NCI-H2227 treated with DMSO at 0.1 percent for 48 hours (cell line): ENCODE measurements around the gene NUTF2.

Experiments used
- DNase-seq: peaks from one replicate; lab custom pipeline; 2025; lab: John Stamatoyannopoulos, UW

NUTF2 gene

DNA sequence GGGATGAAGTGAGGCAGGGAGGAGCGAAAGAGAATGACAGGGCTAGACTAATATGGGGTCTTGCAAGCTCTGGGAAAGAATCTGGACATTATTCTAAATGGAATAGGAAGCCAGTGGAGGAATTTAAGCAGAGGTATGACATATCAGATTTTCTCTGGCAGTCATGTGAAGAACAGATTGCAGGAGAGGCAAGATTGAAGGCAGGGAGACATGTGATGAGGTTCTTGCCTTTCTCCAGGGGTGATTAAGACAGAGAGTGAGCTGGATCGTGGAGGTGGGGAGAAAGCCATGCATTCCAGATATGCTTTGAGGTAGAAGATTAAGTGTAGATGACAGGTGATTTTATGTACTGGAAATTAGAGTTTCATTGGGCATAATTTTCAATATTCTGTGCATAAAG is 8.9 kb upstream of the NUTF2 start:
- DNase-seq, result no peak

DNA sequence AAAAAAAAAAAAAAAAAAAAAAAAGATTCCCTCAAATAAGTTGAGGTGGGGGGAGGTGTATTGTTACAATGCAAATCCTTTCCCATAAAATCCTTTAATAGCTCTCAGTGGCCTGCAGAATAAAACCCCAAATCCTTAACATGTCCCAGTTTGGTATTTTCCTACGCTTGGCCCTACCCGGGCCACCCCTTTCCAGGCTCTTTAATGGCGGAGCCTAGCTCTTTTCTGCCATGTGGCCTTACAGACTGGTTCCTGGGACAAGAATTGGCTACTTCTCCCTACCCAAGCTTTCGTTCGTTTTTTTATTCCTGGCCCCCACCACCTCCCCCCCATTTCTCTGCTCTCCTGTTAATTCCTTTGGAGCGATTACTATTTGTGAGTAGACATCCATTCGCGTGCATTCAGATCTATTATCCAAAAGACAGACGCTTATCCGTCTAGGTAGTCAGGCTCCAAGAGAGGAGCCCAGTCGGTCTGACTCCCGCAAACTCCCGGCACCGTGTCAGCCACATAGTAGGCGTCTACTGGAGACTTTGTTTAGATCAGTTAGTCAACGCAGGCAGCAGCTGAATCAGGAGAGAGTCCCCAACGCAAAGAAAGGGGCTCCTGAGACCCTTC is 5.4 kb upstream of the NUTF2 start:
- DNase-seq, result no peak

DNA sequence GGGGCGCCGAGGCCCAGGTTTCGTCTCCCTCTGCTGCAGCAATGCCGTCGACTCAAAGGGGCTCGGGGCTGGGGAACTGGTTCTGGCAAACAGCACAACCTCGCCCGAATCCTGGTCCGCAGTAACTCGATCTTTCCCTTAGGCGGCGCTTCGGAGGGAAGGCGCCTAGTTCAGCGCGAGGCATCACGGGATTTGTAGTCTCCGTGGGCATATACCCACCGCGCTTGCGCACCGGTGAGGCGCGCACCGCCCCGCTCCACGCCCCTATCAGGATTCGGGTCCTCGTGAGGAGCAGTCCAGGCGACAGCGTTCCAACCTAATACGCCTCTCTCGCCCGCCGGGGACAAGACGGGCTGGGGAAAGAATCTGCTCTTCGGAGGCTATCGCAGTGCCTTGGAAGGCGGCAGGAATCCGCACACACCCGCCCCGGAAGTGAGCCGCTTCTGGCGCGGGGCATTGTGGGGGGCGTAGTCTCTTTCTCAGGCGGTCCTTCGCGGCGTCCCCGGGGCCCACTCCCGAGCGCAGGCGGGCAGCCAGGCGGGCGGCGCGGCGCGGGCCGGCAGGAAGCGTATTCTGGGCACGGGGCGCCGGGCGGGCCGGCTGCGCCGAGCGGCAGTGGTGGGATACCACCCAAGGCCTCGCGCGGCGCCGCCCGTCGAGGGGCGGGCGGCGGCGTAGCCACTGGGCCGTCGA is 4.8 kb upstream of the NUTF2 start, which contains the start of gene THAP11:
TSS of gene THAP11 (plus strand) at position 505 of the 693 bp plus-strand sequence. CDS start 235 bp downstream, outside the sequence.
- peak; percentile 88 for DNase-seq

DNA sequence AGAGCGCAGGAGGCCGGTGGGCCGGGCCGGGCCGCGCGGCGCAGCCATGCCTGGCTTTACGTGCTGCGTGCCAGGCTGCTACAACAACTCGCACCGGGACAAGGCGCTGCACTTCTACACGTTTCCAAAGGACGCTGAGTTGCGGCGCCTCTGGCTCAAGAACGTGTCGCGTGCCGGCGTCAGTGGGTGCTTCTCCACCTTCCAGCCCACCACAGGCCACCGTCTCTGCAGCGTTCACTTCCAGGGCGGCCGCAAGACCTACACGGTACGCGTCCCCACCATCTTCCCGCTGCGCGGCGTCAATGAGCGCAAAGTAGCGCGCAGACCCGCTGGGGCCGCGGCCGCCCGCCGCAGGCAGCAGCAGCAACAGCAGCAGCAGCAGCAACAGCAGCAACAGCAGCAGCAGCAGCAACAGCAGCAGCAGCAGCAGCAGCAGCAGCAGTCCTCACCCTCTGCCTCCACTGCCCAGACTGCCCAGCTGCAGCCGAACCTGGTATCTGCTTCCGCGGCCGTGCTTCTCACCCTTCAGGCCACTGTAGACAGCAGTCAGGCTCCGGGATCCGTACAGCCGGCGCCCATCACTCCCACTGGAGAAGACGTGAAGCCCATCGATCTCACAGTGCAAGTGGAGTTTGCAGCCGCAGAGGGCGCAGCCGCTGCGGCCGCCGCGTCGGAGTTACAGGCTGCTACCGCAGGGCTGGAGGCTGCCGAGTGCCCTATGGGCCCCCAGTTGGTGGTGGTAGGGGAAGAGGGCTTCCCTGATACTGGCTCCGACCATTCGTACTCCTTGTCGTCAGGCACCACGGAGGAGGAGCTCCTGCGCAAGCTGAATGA is 4.0 kb upstream of the NUTF2 start:
- DNase-seq, result no peak

DNA sequence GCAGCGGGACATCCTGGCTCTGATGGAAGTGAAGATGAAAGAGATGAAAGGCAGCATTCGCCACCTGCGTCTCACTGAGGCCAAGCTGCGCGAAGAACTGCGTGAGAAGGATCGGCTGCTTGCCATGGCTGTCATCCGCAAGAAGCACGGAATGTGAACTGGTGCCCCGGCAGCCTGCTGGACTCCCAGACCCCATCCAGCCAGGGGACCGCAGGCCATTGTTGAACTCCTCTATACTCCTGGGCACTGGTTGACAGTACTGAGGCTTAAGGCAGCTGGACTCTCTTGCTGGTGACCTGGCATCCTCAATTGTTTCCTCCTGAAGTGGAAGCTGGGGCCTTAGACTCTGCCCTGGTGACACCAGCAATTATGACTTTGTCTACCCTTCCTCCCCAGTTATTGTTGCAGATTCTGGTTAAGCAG is 3.4 kb upstream of the NUTF2 start:
- DNase-seq, result no peak

DNA sequence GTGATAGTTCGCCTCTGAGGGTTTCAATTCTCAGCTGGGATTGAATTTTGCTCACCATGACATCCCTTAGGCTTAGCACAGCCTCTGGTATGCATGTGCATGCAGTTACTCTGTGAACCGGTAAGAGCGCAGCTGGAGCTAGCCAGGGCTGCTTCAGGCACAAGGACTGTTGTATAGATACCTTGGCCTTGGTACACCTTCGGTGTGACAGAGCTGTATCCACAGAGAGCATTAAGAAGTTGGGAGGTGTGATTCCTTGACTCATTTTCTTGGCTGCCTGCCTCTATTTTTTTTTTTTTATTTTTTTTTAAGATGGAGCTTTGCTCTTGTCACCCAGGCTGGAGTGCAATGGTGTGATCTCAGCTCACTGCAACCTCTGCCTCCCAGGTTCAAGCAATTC is 2.2 kb upstream of the NUTF2 start:
- DNase-seq, result no peak

DNA sequence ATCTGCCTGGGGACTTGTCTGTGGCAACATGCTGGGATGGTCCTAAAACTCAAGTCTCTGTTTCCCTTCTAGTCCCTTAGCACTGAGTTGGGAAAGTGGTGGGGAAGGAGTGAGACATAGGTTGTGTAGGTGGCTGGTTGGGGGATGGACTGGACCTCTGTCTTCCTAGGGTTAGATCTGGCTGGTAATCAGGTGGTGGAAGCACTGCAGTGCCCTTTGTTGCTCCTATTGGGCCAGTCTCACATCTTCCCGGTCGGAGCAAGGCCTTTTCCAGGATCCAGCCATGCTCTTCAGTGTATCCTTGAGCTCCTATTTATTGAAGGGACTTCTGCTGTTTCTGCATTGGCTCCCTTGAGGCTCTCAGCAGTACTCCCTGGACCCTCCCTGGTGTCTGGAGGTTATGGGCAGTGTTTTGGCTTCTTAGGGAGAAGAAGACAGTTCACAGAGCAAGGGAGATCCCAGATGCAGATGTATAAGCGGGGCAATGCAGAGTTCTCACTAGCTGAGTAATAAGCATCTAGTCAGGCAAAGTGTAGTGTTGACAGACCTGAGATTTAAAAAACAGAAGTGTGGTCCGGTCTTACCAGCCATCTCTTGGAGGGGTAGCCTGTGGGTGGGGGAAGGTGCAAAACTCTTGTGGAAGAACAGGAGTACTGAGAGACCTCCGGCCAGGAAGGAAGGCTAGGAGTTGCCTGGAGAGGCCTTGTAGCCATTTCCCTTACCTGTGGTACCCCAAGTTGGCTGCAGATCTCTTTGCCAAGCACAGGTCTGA is 1.3 kb upstream of the NUTF2 start:
- no peak for DNase-seq

DNA sequence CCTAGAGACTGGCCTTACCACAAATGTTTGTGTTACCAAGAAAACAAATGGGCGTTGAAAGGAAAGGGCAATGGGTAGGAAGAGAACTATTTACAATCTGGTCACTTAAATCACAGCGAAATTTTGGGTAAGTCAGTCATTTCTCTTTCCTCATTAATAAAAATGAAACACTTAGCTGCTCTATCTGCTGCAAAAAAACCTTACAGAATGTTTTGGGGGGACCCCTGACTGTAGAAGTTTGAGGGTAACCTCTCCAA is 742 bp upstream of the NUTF2 start:
- DNase-seq, result no peak

DNA sequence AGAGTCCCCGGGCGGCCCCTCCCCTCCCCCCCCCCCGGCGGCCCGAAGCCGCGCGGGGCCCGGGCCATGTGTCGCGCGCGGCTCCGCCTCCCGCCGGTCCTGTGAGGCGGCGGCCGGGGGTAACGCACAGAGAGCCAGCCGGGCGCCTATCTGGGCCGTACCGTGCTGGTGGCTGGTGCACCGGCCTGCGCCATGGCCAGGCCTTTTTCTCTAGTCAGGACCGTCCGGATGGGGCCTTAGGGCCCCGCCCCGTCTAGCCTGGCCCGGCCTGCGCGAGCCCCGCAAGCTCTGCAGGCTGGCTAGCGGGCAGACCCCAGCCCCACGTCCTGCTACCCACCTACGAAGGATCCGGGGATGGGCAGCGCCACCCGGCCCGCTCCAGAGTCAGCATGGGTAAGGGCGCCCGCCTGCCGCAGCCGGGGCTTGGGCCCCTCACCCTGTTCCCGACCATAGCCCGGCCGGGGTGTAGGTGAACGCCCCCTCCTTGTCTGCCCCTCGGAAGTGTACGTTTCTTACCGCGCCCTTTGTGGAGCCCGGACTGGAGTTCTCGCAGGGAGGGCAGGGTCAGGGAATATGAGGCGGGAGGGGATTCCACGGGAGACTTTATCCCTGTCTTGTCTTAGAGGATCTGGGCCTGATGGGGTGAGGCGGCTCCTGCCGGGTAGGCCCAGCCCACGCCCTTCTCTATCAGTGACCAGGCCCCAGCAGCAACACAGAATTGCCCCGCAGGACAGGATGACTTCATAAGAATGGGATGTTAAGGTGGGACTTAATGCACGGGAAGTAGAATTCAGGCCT is 530 bp downstream of the NUTF2 start, which contains the start of gene CENPT:
TSS of gene CENPT (minus strand) at position 630 of the 798 bp plus-strand sequence. CDS start 13,834 bp downstream, outside the sequence.
- DNase-seq, result peak; percentile 50

DNA sequence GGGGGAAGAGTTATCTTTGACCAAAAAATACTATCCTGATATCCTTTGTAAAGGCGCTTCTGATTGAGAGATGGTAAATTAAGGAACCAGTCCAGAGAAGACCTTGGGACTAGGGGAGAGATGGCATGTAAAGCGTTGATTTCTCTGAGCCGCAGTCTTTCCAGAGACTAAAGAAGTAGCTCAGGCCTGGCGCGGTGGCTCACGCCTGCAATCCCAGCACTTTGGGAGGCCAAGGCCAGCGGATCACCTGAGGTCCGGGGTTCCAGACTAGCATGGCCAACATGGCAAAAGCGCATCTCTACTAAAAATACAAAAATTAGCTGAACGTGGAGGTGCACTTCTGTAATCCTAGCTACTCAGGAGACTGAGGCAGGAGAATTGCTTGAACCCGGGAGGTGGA is 1.4 kb downstream of the NUTF2 start:
- no peak for DNase-seq

DNA sequence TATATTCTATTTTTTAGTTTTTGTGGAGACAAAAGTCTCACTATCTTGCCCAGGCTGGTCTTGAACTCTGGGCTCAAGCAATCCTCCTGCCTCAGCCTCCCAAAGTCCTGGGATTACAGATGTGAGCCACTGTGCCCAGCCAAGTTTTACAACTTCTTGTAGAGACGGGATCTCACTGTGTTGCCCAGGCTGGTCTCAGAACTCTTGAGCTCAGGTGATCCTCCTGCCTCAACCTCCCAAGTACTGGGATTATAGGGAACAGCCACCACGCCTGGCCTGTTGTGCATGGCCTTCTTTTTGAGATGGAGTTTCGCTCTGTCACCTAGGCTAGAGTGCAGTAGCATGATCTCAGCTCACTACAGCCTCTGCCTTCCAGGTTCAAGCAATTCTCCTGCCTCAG is 6.9 kb downstream of the NUTF2 start:
- no peak for DNase-seq

DNA sequence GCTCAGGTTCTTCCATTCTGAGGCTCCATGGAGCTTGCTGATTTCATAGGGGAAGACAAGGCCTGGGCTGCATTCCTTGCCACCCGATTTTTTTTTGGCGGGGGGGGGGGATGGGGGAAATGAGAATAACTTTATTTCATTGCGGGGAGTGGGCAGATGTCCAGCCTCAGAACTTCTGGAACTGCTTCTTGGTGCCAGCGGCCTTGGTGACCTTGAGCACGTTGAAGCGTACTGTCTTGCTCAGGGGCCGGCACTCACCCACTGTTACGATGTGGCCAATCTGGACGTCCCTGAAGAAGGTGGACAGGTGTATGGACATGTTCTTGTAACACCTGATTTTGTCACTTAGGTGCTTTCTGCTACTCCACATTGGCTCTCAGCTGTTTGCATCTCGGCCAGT is 9.1 kb downstream of the NUTF2 start:
- no peak for DNase-seq

DNA sequence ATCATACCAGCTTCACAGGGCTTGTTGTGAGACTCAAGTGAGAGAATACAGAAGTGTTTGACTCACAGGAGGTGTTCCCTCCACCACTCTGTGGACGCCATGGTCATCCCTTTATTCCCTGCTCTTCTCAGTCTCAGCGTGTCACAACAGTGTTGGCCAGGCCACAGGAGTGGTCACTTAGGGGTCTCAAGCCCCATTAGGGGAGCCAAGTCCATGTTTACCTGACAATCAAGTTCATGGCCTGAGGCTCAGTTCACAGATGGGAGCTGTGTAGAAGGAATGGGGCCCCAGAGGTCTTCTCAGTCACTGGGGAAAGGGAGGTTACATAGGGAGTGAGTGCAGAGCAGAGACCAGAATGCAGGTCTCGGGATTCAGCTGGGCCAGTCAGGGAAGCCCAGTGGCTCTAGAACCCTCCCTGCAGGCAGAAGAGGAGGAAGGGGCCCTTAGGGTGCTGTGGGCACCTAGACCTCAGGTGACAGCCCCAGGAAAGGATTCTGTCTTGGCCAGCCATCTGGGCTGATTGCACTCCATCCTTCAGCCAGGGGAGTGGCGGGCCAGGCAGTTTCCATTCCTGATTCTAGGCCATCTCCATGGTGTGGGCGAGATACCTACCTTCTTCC is 10.3 kb downstream of the NUTF2 start:
- no peak for DNase-seq

DNA sequence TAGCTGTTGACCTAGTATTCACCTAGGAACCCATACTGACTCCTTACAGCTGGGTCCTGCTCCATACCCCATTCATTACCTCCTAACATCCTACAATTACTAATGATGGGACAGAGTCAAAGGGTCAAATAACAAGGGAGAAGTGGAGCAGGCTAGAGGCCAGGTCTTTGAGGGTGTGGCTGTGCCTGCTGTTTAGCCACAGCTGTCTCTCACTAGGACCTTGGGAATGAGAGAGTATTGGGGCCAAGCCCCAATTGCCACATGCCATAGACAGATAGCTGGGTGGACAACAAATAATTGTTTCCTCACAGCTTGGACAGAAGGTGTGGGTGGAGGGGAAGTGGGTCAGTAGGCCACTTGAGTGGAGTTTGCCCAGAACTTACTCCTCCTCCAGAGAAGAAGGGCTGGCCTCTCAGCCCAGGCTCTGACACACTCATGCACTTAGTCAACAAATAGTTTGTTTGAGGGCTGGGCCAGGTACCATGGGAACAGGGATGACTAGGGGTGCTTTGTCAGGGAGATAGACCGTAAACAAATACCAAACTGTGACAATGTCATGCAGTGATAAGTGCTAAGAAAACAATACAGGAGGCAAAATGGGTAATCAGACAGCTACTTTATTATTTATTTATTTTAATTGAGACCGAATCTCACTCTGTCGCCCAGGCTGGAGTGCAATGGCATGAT is 11.0 kb downstream of the NUTF2 start:
- no peak for DNase-seq

DNA sequence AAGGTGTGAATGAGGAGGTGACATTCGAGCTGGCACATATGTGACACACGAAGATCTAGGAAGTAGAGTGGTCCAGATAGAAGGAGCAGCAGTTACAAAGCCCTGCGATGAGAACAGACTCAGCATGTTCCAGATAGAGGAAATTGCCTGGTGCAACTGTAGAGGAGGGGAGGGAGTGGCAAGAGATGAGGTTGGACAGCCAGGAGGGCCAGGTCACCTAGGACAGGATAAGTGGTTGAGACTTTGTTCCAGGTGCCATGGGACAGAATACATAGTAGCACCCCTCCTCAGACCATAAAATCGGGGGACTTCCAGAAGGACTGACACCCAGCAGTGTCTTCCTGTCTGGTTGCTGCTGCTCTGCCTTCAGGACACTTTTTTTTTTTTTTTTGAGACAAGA is 11.8 kb downstream of the NUTF2 start:
- DNase-seq, result no peak

DNA sequence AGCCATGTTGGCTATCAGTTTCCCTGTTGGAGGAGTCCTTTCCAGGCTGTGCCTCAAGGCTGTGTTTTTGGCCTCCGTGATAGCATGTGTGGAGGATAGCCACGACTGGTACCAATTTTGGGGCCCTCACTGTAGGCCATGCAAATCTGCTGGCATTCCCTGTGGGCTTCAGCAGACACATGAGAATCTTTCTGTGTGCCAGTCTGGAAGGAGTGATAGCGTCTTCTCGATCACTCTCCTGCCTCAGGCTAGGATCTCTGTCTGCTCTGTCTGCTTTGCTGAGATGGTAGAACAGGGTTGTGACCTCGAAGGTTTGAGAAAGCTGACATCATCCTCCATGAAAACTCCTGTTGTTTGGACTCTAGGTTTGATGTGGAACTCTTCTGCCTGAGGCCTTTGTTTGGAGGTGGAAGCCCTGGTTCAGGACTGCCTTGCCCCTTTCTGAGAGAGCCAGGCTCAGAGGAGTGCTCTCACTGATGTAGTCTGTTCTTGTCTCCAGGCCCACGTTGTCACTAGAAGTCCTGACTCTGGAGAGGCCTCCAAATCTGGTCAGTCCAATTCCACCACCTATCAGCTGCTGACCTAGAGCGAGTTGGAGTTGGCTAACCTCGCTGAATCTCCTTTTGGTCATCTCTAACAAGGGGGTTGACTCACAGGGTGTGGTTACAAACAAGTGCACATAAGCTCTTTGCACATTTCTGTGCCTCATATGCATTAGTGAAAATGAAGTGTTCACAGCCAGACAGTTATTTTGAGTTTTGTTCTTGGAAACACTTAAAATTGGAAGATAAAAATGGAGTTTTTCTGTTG is 14.1 kb downstream of the NUTF2 start:
- DNase-seq, result no peak

DNA sequence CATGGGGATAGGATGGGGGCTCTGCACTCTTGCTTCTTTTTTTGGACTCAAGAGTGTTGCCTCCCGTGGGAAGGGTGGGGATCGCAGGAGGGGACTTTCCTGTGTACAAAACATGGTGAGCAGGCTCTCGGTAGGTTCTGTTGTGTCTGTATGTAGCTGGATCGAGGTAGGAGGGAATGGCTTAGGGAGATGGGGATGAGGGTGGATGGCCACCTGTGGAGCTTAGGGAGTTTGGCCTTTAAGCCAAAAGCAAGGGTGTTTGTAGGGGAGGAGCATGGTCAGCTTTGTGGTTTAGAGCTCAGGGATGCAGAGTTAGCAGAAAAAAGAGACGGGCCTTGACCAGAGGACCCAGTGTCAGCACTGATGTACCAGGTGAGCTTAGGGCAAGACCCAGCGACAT is 15.1 kb downstream of the NUTF2 start:
- no peak for DNase-seq

DNA sequence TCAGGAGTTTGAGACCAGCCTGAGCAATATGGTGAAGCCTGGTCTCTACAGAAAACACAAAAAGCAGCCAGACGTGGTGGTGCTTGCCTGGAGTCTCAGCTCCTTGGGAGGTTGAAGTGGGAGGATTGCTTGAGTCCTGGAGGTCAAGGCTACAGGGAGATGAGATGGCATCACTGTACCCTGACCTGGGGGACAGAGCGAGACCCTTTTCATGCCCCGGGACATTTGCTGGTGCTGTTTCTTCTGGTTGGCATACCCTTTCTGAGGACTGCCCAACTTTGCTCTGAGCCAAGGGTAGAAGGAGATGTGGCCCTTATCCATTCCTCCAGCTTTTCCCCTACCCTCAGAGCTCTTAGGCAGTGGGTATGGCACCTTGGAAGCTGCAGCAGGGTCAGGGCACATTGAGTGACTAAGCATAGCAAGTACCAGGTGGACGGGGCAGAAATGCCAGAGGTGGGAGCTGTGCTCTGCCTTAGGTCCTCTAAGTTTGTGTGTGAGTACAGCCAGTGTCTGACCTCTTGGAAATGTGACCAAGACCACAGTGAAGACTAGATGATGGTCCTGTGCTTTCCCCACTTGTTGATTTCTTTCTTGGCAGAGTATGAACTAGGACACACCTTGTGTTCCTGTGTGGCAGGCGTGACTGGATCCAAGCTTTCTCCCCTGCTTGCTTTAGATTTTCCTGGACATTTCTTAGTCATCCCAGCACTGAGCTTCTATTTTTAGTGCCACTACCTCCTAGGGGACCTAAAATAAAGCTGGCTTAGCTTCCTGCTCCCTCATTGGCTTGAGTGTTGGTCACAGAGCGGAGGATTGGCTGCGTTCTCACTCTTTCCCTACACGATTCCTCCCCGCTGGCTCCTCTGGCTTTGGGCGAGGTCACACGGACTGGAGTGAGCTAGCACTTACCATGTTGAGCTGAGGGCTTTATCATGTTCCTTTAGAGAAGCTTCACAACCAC is 16.2 kb downstream of the NUTF2 start:
- no peak for DNase-seq
